ENCODE results near the gene KXD1.

Gene KXD1

GRCh38 chr19:18603255-18603957, 45.7 kb downstream of the KXD1 start:
- no peak for DNase-seq (ENCODE audit: low spot score)

- no peak for DNase-seq (ENCODE audit: low spot score)
Observed at GRCh38 chr19:18603958-18604819, 46.5 kb downstream of the KXD1 start.

- DNase-seq (ENCODE audit: low spot score) = no peak
Observed at GRCh38 chr19:18604820-18605159, 47.1 kb downstream of the KXD1 start.

GRCh38 chr19:18605196-18605545, 47.5 kb downstream of the KXD1 start:
- DNase-seq (ENCODE audit: low spot score) = no peak

- no peak for DNase-seq (ENCODE audit: low spot score)
Observed at GRCh38 chr19:18605546-18606280, 48.0 kb downstream of the KXD1 start.

GRCh38 chr19:18606281-18607225, 48.9 kb downstream of the KXD1 start, which contains the start of gene CRLF1:
TSS of gene CRLF1 (minus strand) at chr19:18606799. CDS start at chr19:18606656, 143 bp downstream.
- no peak for DNase-seq (ENCODE audit: low spot score)

GRCh38 chr19:18607226-18608101, 49.8 kb downstream of the KXD1 start:
- DNase-seq (ENCODE audit: low spot score) = no peak

- no peak for DNase-seq (ENCODE audit: low spot score)
Observed at GRCh38 chr19:18608102-18608804, 50.6 kb downstream of the KXD1 start.

- DNase-seq (ENCODE audit: low spot score) = no peak
Observed at GRCh38 chr19:18608805-18609716, 51.4 kb downstream of the KXD1 start.

GRCh38 chr19:18609717-18610051, 52.0 kb downstream of the KXD1 start:
- DNase-seq (ENCODE audit: low spot score) = no peak

- no peak for DNase-seq (ENCODE audit: low spot score)
Observed at GRCh38 chr19:18610245-18610555, 52.5 kb downstream of the KXD1 start.

GRCh38 chr19:18610556-18611326, 53.1 kb downstream of the KXD1 start:
- no peak for DNase-seq (ENCODE audit: low spot score)

- DNase-seq (ENCODE audit: low spot score) = no peak
Observed at GRCh38 chr19:18611327-18612050, 53.8 kb downstream of the KXD1 start.

GRCh38 chr19:18612051-18612771, 54.5 kb downstream of the KXD1 start:
- DNase-seq (ENCODE audit: low spot score) = no peak

- no peak for DNase-seq (ENCODE audit: low spot score)
Observed at GRCh38 chr19:18612772-18613588, 55.3 kb downstream of the KXD1 start, which contains the start of gene TMEM59L. TSS of gene TMEM59L (plus strand) at chr19:18612870. CDS start at chr19:18612959, 89 bp downstream.

Measured in COLO829 (cell line).